ENCODE measurements around the gene HDAC4.
A peak's percentile ranks its signal among the peaks of the same experiment; 100 is the strongest.

Gene HDAC4

DNA sequence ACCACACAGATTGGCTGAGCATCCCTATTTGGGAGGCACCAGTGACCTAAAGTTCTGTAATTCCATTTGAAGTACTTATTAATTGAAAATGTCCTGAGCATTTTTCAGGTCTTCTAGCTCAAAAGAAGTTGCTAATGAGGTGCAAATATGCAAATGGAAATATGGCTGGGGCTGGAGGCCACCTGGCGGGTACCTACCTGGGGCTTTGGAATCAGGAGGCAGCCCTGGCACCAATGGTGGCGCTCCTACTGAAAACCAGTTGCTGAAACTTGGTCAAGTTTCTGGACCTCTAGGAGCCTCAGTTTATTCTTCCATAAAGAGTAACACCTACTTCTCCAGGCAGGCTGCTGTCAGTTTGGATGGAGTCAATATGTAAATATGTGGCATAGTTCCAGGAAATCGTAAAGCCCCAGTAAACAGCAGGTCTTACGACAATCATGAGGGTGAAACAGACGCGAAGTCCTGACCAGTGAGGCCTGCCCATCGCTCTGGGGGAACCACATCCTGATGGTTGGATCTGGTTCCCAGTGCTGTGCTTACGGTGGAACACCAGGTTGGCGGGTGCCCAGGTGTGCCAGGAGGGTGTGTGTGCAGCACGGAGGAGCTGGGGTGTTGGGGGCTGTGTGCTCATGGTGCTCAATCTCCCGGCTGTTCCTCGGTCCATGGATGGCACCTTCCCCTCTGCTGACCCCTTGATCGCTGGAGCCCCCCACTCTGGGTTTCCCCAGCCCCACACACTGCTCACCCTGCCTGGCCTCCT lies 366.8 kb downstream of the HDAC4 start:
- DNase-seq, result no peak

DNA sequence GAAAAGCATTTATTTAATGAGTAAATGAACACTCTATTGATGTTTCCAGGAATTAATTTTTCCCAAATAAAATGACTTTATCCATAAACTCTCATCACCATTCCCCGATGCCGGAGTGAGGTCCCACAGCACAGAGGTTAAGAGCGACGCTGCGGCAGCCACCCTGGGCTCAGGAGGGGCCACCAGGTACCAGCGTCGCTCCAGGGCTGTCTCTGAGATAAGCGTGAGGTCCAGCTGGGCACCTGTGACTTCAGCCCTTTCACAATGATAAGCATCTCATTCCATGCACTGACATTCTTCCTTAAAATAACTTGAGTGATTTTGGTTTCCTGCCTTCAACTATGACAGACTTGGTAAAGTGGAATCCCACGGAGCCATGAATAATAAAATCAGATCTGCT lies 370.9 kb downstream of the HDAC4 start:
- no peak for DNase-seq

DNA sequence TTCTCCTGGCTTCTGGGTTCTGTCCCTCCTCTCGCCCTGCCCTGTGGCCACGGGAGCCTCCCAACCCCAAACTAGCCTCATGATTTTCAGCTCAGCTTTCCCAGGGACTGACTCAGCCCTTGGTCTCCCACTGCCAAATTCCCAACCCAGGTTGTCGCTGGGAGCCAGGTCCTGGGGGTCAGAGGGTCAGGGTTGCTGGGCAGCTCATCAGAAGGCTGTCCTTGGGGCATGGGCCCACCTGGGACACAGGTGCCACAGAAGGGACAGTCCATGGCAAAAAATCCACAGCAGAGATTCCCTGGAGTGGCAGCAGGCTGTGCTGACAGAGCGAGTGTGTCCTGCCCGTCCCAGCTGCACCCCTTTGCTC lies 372.6 kb downstream of the HDAC4 start:
- no peak for DNase-seq

- DNase-seq, result no peak
Measured at GRCh38 chr2:239027391-239028252, 373.2 kb downstream of the HDAC4 start.

DNA sequence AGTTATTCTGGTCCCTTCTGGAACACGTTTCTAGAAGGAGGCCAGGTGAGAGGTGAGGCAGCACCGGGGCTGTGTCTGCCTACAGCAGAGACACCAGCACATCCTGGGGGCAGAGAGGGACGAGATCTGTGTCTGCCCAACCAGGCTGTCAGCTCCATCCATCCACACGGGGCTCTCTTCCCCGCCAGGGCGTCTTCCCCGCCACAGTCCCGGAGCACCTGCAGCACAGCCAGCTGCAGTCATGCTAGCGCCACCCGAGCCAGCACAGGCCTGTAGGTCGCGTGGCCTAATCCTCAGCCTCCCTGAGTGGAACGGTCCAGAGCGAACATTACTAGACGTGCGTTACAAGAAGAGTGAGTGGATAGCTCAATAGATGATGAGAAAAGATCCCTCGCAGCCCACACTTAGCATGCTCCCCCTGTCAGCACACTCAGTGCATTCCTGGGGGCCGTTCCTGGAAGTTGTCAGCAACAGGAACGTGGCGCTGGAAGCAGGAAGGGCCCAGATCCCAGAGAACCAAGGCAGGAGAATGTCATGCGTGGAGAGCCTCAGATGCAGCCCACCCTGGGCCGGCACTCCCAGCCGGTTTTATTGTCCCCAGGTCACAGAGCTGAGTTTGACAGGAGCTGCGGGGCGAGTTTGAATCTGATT lies 374.0 kb downstream of the HDAC4 start:
- no peak for DNase-seq

- no peak for DNase-seq
Measured at GRCh38 chr2:239025951-239026461, 374.8 kb downstream of the HDAC4 start.

DNA sequence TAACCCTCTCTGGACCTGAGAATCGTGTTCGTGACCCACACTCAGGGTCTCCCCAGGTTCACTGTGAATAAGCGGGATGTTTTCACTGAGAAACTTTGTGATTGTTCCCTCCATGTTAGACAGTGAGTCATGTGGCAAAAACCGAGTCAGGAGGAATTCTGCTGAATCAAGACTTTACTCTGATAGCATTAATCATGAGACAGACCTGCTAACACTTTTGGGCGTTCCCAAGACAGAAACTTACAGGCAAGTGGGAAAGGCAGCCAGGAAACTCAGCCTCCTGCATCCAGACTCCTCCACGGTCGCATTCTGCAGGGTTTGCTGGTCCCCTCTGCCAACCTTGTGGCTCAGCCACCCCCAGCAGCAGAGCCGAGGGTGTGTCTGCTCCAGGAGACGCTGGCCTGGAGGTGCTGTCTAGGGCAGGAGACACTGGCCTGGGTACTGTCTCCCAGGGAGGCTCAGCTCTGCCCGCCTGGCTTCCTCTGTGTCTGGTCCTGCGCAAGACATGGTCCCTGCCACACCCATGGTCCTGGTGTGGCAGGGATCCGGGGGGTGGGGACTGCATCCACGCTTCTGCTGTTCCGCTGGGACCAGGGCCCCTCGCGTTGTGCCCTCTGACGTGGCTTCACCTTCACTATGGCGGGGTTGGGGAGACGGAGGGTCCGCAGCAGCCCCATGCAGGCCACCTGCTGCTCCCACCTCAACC lies 375.6 kb downstream of the HDAC4 start:
- peak; percentile 71 for DNase-seq

GRCh38 chr2:239024226-239024625 lies 376.6 kb downstream of the HDAC4 start:
- DNase-seq, result no peak

- DNase-seq, result no peak
Measured at GRCh38 chr2:239022437-239023260, 378.2 kb downstream of the HDAC4 start.

DNA sequence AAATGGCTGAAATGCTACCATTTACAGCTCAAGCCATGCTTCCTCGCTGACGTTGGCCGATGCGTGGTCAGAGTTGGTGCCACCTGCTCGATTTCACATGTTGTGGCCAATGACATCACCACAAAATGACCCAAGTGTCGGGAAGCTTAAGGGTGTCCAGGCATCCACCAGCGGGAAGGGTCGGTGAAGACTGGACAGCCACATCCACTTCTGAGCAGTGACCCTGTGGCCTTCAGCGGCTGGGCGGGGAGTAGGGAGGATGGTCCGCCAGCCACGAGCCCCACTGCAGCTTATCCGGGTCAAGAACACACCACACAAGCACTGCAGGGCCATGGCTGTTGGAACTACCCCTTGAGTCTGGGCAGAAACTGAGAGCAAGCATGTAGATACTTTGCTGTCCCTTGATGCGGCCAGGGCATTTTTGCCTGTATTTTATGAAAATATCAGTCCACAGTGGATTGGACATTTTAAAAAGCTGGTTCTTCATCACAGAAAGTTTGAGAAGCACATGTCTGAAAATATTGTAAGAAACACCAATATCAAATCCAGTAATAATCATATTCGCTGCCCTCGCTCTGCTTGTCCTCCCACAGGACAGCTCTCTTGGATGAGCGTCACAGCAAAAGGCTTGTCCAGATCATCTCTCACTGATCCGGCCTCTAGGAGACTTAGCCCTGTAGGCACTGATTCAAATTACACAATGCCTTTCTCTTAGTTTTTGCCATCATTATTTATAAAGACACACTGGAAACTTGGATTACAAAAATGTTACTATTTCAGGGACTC lies 379.0 kb downstream of the HDAC4 start:
- no peak for DNase-seq

DNA sequence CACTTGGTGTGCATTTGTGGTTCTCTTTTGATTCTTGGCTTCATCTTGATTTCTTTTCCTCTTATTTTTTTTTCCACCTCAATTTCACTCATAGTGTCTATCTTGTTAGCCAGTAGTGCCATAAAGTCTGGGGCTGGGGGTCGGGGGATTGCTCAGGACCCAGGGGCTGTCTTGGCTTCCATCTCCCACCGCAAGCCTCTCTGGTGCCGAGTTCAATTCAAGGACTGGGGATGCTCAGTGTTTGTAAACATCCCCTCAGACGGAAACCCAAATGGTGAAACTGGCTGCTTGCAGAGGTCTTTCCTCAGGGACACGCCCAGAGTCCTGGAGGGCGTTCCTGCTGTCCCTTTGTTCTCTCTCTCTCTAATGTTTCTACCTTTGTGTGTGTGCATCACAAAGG lies 379.6 kb downstream of the HDAC4 start:
- DNase-seq, result no peak

- DNase-seq, result no peak
Measured at GRCh38 chr2:239020541-239021041, 380.2 kb downstream of the HDAC4 start.

DNA sequence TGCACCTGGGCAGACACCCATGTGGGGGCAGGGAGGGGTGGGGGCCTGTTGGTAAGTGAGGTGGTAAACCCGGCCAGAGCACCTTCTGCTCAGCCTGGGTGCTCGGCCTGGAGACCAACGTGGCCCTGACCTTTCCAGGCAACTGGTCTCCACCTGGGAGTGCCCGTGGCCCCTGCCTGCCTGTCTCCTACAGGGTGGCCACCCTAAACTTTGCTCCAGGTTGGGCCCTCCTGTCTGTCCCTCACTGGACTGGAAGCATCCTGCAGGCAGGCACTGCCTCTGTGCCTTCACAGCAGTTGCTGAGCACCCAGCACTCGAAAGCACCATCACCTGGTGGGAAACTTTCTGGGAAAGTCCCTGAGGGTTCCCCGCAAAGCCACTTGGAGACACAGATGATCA lies 381.6 kb downstream of the HDAC4 start:
- no peak for DNase-seq

- no peak for DNase-seq
Measured at GRCh38 chr2:239018271-239019182, 382.3 kb downstream of the HDAC4 start.

GRCh38 chr2:239017491-239018098 lies 383.2 kb downstream of the HDAC4 start:
- DNase-seq, result no peak

GRCh38 chr2:239015901-239016675 lies 384.7 kb downstream of the HDAC4 start:
- DNase-seq, result no peak

DNA sequence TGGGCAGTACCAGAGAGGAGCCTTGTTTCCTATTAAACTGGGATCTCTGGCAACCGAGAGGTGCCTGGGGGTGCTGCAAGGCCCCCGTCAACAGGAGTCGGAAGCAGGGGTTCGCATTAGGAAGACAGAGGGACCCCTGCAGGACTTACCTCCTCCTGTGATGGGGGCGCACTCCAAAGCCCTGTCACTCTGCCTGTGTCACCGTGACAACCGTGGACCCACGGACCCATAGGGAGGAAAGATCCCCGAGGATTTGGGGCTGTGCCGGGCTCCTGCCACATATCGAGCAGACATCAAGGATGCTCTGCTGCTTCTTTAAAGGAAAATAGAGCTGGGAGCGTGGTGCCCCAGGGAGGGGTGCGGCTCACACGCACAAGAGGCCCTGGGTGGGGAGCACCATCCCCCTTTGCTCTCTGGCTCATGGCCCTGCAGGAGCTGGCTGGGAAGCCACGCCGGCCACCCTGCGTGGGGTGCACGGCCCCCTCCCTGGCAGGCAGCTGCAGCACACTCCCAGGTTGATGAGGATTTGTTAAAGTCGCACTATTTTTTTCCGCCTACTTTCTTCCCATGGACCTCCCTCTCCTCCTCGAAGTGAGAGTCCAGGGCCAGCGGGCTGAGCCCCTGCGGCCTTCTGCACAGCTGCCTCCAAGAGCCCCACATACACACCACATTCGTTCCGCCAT lies 385.5 kb downstream of the HDAC4 start:
- DNase-seq, result no peak
